ENCODE measurements around the gene FAT1.

Gene FAT1

DNA sequence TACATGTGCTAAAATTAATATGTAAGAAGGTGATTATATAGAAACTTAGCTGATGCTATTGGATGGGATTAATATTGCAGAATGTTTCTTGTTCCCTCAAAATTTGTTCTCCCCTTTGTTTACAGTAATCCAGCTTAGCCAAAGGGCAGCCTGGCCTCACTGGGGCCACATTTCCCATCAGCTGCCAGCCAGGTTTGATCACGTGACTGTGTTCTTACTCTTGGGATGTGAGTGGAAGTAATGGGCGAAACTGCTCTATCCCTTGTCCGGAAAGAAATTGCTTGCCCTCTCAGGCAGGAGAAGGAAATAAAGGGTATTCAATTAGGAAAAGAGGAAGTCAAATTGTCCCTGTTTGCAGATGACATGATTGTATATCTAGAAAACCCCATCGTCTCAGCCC lies 44.1 kb upstream of the FAT1 start:
- no peaks in the 10 kb centered on the region for H3K36me3 ChIP-seq (replicated peaks in 1 of 2; ENCODE audit: control insufficient read depth in 2 of 2, insufficient read depth in 2 of 2, low read length in 2 of 2)
- H3K79me1 ChIP-seq (ENCODE audit: low read depth, low read length), result no peaks in the 10 kb centered on the region
- no peak overlapping the region for H4K91ac ChIP-seq (ENCODE audit: low read depth, low read length, poor library complexity)
- H3K18ac ChIP-seq (ENCODE audit: low read length), result no peak overlapping the region
- no peak overlapping the region for H3K4ac ChIP-seq (ENCODE audit: low read length)
- no peak overlapping the region for H3K23ac ChIP-seq (ENCODE audit: low read depth, low read length, poor library complexity)
- no peak overlapping the region for H2BK15ac ChIP-seq (ENCODE audit: low read length)
- no peak overlapping the region for H3K4me2 ChIP-seq (ENCODE audit: insufficient read depth, low read length, poor library complexity, severe bottlenecking)
- no peak overlapping the region for H3K4me3 ChIP-seq (ENCODE audit: low read length in 2 of 2)
- no peak overlapping the region for H3K14ac ChIP-seq (ENCODE audit: low read length)
- peaks cover 8 to 10% of the 10 kb centered on the region in 2 donors for H3K4me1 ChIP-seq (ENCODE audit: control insufficient read depth in 2 of 2, insufficient read depth in 1 of 2, low read depth in 1 of 2, low read length in 2 of 2)
- H2AK5ac ChIP-seq (ENCODE audit: low read depth, low read length), result no peak overlapping the region
- no peak for DNase-seq (ENCODE audit: low spot score)
- H3K27me3 ChIP-seq (ENCODE audit: control insufficient read depth in 3 of 3, insufficient read depth in 3 of 3, low read depth in 1 of 3, low read length in 3 of 3), result no peaks in the 10 kb centered on the region
- H3K9me3 ChIP-seq (replicated peaks in 1 of 2; ENCODE audit: control insufficient read depth in 2 of 2, insufficient read depth in 1 of 2, low read depth in 1 of 2, low read length in 2 of 2), result no peaks in the 10 kb centered on the region
- H3K27ac ChIP-seq (replicated peaks; ENCODE audit: low read length), result no peak overlapping the region
- H4K8ac ChIP-seq (ENCODE audit: low read depth, low read length), result no peak overlapping the region
- no peak overlapping the region for H2BK5ac ChIP-seq (ENCODE audit: low read length)
- no peak overlapping the region for H2BK12ac ChIP-seq (ENCODE audit: low read length)
- H2BK120ac ChIP-seq (ENCODE audit: low read depth, low read length), result no peak overlapping the region
- no peak overlapping the region for H2AFZ ChIP-seq (ENCODE audit: low read length)
- no CpG with 5 or more reads among the region's 4 CpGs for WGBS, 2 donors (ENCODE audit: extremely low coverage in 2 of 2, insufficient read length in 2 of 2, insufficient replicate concordance in 1 of 2)
- no peak overlapping the region for H3K9ac ChIP-seq (ENCODE audit: low read depth, low read length, poor library complexity)

DNA sequence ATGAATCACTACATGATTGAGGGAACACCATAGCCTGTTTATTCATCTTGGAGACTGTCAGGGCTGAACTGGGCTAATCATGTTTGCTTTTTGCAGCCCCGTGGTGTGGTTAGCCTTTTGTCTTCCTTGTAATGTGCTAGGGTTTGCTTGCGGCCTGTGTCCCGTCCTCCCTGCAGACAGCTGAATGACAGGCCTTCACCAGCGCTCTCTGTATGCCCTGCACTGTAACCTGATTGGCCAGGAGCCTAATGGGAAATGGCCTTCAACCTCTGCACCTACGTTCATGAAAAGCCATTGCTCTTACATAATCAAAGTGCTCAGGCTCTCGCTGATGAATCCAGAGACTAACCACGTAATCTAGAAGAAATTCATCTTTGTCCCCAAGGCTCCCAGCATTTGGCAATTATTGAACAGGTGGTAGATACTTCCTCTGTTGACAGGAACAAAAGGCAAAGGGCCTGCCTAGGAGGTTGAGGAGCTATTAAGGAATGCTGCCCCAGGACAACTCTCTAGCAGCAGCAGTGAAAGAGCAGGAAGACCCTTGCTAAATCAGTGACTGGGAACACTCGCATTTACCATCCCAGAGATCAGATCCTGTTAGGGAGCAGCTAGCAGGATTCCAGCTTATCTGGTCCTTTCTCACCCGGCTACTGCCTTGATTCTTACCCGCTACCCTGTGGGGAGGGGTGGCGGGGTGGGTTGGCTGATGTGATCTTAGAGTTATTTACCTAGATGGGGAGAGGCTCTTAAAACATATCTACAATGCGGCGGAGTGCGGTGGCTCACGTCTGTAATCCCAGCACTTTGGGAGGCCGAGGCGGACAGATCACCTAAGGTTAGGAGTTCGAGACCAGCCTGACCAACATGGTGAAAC lies 42.3 kb upstream of the FAT1 start:
- no peak overlapping the region for H3K4ac ChIP-seq (ENCODE audit: low read length)
- H2BK15ac ChIP-seq (ENCODE audit: low read length), result no peak overlapping the region
- no peak overlapping the region for H2BK120ac ChIP-seq (ENCODE audit: low read depth, low read length)
- no peaks in the 10 kb centered on the region for H3K27me3 ChIP-seq (ENCODE audit: control insufficient read depth in 3 of 3, insufficient read depth in 3 of 3, low read depth in 1 of 3, low read length in 3 of 3)
- H3K18ac ChIP-seq (ENCODE audit: low read length), result no peak overlapping the region
- no peak overlapping the region for H3K23ac ChIP-seq (ENCODE audit: low read depth, low read length, poor library complexity)
- H3K4me1 ChIP-seq (ENCODE audit: control insufficient read depth in 2 of 2, insufficient read depth in 1 of 2, low read depth in 1 of 2, low read length in 2 of 2), result peaks cover 6 to 10% of the 10 kb centered on the region in 2 donors
- H4K91ac ChIP-seq (ENCODE audit: low read depth, low read length, poor library complexity), result no peak overlapping the region
- no peak overlapping the region for H3K14ac ChIP-seq (ENCODE audit: low read length)
- no CpG with 5 or more reads among the region's 18 CpGs for whole genome bisulfite sequencing, 2 donors (ENCODE audit: extremely low coverage in 2 of 2, insufficient read length in 2 of 2, insufficient replicate concordance in 1 of 2)
- no peak overlapping the region for H2BK5ac ChIP-seq (ENCODE audit: low read length)
- no peak overlapping the region for H2BK12ac ChIP-seq (ENCODE audit: low read length)
- H2AFZ ChIP-seq (ENCODE audit: low read length), result peak overlapping the region; percentile 82
- no peaks in the 10 kb centered on the region for H3K36me3 ChIP-seq (replicated peaks in 1 of 2; ENCODE audit: control insufficient read depth in 2 of 2, insufficient read depth in 2 of 2, low read length in 2 of 2)
- H4K8ac ChIP-seq (ENCODE audit: low read depth, low read length), result no peak overlapping the region
- H3K4me2 ChIP-seq (ENCODE audit: insufficient read depth, low read length, poor library complexity, severe bottlenecking), result no peak overlapping the region
- H2AK5ac ChIP-seq (ENCODE audit: low read depth, low read length), result no peak overlapping the region
- no peak for DNase-seq (ENCODE audit: low spot score)
- H3K9ac ChIP-seq (ENCODE audit: low read depth, low read length, poor library complexity), result no peak overlapping the region
- no peak overlapping the region for H3K27ac ChIP-seq (replicated peaks; ENCODE audit: low read length)
- H3K4me3 ChIP-seq (ENCODE audit: low read length in 2 of 2), result no peak overlapping the region
- H3K9me3 ChIP-seq (replicated peaks in 1 of 2; ENCODE audit: control insufficient read depth in 2 of 2, insufficient read depth in 1 of 2, low read depth in 1 of 2, low read length in 2 of 2), result no peaks in the 10 kb centered on the region
- H3K79me1 ChIP-seq (ENCODE audit: low read depth, low read length), result no peaks in the 10 kb centered on the region

DNA sequence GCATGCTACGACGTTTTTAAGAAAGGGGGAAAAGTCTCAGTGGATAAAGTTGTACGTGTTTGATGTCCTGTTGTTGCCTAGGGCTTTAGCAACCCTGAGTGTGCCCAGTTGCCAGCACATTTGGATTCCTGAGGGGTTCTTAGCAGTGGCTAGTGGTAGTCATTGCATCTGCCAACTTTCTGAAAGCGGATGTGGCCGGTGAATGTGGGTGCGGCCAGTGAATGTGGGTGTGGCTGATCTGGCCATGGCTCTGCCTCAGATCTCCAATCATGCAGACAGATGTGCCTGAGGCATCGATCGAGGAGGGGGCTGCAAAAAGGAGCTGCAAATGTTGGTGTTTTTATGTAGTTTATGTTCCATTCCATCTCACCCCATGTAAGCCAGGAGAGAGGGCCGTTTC lies 41.5 kb upstream of the FAT1 start:
- H3K23ac ChIP-seq (ENCODE audit: low read depth, low read length, poor library complexity), result no peak overlapping the region
- H2AFZ ChIP-seq (ENCODE audit: low read length), result peak overlapping the region; percentile 82
- H3K9me3 ChIP-seq (replicated peaks in 1 of 2; ENCODE audit: control insufficient read depth in 2 of 2, insufficient read depth in 1 of 2, low read depth in 1 of 2, low read length in 2 of 2), result no peaks in the 10 kb centered on the region
- no peak overlapping the region for H2BK120ac ChIP-seq (ENCODE audit: low read depth, low read length)
- H3K27me3 ChIP-seq (ENCODE audit: control insufficient read depth in 3 of 3, insufficient read depth in 3 of 3, low read depth in 1 of 3, low read length in 3 of 3), result no peaks in the 10 kb centered on the region
- H3K9ac ChIP-seq (ENCODE audit: low read depth, low read length, poor library complexity), result no peak overlapping the region
- no peak overlapping the region for H4K91ac ChIP-seq (ENCODE audit: low read depth, low read length, poor library complexity)
- H3K4me2 ChIP-seq (ENCODE audit: insufficient read depth, low read length, poor library complexity, severe bottlenecking), result no peak overlapping the region
- H3K14ac ChIP-seq (ENCODE audit: low read length), result no peak overlapping the region
- H4K8ac ChIP-seq (ENCODE audit: low read depth, low read length), result no peak overlapping the region
- H2BK15ac ChIP-seq (ENCODE audit: low read length), result no peak overlapping the region
- WGBS, 2 donors (ENCODE audit: extremely low coverage in 2 of 2, insufficient read length in 2 of 2, insufficient replicate concordance in 1 of 2), result no CpG with 5 or more reads among the region's 9 CpGs
- peaks cover 6 to 10% of the 10 kb centered on the region in 2 donors for H3K4me1 ChIP-seq (ENCODE audit: control insufficient read depth in 2 of 2, insufficient read depth in 1 of 2, low read depth in 1 of 2, low read length in 2 of 2)
- no peak overlapping the region for H2BK12ac ChIP-seq (ENCODE audit: low read length)
- no peaks in the 10 kb centered on the region for H3K36me3 ChIP-seq (replicated peaks in 1 of 2; ENCODE audit: control insufficient read depth in 2 of 2, insufficient read depth in 2 of 2, low read length in 2 of 2)
- H2AK5ac ChIP-seq (ENCODE audit: low read depth, low read length), result no peak overlapping the region
- H2BK5ac ChIP-seq (ENCODE audit: low read length), result no peak overlapping the region
- DNase-seq (ENCODE audit: low spot score), result no peak
- no peak overlapping the region for H3K27ac ChIP-seq (replicated peaks; ENCODE audit: low read length)
- no peak overlapping the region for H3K4me3 ChIP-seq (ENCODE audit: low read length in 2 of 2)
- H3K79me1 ChIP-seq (ENCODE audit: low read depth, low read length), result no peaks in the 10 kb centered on the region
- H3K4ac ChIP-seq (ENCODE audit: low read length), result no peak overlapping the region
- H3K18ac ChIP-seq (ENCODE audit: low read length), result no peak overlapping the region

DNA sequence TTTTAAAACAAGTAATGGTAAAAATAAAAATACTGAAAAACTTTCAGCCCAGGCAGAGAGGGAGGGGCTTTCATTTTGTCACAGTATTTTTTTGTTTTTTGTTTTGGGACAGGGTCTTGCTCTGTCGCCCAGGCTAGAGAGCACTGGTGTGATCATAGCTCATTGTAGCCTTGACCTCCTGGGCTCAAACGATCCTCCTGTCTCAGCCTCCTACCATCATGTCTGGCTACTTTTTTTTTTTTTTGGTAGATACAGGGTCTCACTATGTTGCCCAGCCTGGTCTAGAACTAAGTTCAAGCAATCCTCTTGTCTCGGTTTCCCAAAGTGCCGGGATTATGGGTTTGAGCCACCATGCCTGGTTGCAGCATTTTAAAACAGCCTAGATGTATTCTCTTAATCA lies 40.8 kb upstream of the FAT1 start:
- H3K9ac ChIP-seq (ENCODE audit: low read depth, low read length, poor library complexity), result no peak overlapping the region
- H3K18ac ChIP-seq (ENCODE audit: low read length), result no peak overlapping the region
- no peak overlapping the region for H4K8ac ChIP-seq (ENCODE audit: low read depth, low read length)
- H3K4me2 ChIP-seq (ENCODE audit: insufficient read depth, low read length, poor library complexity, severe bottlenecking), result no peak overlapping the region
- no peaks in the 10 kb centered on the region for H3K36me3 ChIP-seq (replicated peaks in 1 of 2; ENCODE audit: control insufficient read depth in 2 of 2, insufficient read depth in 2 of 2, low read length in 2 of 2)
- no peaks in the 10 kb centered on the region for H3K27me3 ChIP-seq (ENCODE audit: control insufficient read depth in 3 of 3, insufficient read depth in 3 of 3, low read depth in 1 of 3, low read length in 3 of 3)
- H3K23ac ChIP-seq (ENCODE audit: low read depth, low read length, poor library complexity), result no peak overlapping the region
- H3K27ac ChIP-seq (replicated peaks; ENCODE audit: low read length), result no peak overlapping the region
- peaks cover 6 to 10% of the 10 kb centered on the region in 2 donors for H3K4me1 ChIP-seq (ENCODE audit: control insufficient read depth in 2 of 2, insufficient read depth in 1 of 2, low read depth in 1 of 2, low read length in 2 of 2)
- DNase-seq (ENCODE audit: low spot score), result no peak
- H2BK5ac ChIP-seq (ENCODE audit: low read length), result no peak overlapping the region
- no peak overlapping the region for H2BK120ac ChIP-seq (ENCODE audit: low read depth, low read length)
- no peak overlapping the region for H2BK15ac ChIP-seq (ENCODE audit: low read length)
- no peak overlapping the region for H2BK12ac ChIP-seq (ENCODE audit: low read length)
- no peak overlapping the region for H3K4me3 ChIP-seq (ENCODE audit: low read length in 2 of 2)
- no peak overlapping the region for H3K14ac ChIP-seq (ENCODE audit: low read length)
- H3K4ac ChIP-seq (ENCODE audit: low read length), result no peak overlapping the region
- no CpG with 5 or more reads among the region's 4 CpGs for WGBS, 2 donors (ENCODE audit: extremely low coverage in 2 of 2, insufficient read length in 2 of 2, insufficient replicate concordance in 1 of 2)
- H3K79me1 ChIP-seq (ENCODE audit: low read depth, low read length), result no peaks in the 10 kb centered on the region
- H2AFZ ChIP-seq (ENCODE audit: low read length), result no peak overlapping the region
- no peaks in the 10 kb centered on the region for H3K9me3 ChIP-seq (replicated peaks in 1 of 2; ENCODE audit: control insufficient read depth in 2 of 2, insufficient read depth in 1 of 2, low read depth in 1 of 2, low read length in 2 of 2)
- no peak overlapping the region for H2AK5ac ChIP-seq (ENCODE audit: low read depth, low read length)
- H4K91ac ChIP-seq (ENCODE audit: low read depth, low read length, poor library complexity), result no peak overlapping the region
